GM19240 (cell line): Measurements from ENCODE around the gene CHRDL2.

ENCODE experiments used
- DNase-seq: peaks from one replicate; pipeline ENCODE4 v3.0.0; 2011; ENCODE audit warnings: low spot score; ENCODE audit not compliant: insufficient read length

CHRDL2 gene

DNA sequence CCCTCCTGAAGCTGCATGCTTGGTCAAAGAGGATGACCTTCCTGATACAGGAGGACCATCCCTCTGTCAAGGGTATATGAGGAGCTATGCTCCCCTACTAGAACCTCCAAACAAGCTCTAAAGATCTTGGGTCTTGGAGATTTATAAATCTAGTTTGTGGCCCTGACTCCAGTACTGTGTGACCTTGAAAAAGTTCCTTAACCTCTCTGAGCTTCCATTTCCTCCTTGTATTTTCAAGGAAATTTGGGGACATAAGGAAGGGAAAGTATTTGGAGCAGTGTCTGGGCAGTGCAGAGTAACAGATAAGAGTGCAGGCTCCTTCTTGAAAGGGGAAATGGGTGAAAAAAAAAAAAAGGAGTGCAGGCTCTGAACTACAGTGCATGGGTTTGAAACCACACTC is 45.9 kb downstream of the CHRDL2 start:
- no peak for DNase-seq

DNA sequence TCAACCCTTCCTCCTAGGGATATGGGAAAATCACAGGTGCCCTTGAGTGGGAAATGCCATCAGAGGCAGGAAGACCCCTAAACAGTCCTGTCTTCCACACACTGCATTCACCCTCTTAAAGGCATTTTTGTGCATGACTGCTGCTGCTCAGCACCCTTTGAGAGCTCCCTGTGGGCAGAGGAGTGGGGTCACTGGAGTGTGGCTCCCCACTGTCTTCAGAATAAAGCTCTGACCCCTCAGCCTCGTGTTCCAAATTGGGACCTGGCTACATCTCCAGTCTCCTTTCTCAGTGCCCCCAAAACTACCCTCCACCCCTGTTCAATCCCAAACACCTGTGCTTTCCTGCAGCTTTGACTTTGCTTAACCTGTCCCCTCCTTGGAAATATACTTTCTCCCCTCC is 46.6 kb downstream of the CHRDL2 start:
- DNase-seq = no peak

DNA sequence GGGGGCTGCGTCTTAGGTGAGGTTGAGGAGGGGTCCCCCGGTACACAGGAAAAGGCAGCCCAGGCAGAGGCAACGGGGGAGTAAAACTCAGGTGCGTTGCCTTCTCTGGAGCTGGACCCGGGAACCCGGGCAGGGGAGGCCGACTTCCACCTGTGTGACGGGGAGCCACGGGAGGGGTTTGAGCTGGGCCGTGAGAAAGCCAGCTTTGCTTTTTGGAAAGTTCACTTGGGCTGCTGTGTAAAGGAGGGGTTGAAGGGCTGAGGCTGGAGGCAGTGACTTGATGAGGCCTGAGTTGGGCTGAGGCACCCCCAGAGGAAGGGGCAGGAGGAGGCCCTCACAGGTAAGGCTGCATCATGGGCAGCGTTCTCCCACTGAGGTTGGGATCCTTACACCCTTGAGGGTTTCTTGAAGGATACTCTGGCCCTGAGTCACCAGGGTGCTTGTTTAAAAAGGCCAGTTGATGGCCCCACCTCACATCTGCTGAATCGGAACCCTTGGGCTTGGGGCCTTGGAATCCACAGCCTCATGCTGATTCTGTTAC is 47.2 kb downstream of the CHRDL2 start:
- DNase-seq = no peak

DNA sequence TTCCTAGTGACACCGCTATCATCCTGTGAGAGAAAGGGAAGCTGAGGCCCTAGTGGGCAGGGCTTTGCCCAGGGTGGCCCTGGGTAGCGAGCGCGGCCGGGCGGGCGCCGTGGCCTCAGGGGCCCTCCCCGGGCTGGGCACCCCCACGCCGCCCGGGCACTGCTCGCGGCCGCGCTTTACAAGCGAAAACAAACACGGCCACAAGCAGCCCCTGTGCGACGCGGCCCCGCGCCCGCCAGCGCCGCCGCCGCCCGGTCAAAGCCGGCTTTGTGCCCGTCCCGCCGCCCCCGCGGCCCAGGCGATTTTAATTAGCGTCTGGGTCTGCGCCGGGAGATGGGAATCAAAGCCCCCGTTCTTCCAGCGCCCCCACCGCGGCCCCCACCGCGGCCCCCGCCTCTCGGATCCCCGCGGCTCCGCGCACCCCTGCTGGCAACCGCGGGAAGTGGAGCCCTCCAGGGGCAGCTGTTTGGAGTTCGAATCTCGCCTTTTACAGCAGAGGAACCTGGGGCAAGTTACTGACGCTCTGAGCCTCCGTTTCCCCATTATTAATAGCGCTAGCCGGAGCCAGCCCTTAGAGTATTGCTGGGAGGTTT is 47.9 kb downstream of the CHRDL2 start:
- no peak for DNase-seq

DNA sequence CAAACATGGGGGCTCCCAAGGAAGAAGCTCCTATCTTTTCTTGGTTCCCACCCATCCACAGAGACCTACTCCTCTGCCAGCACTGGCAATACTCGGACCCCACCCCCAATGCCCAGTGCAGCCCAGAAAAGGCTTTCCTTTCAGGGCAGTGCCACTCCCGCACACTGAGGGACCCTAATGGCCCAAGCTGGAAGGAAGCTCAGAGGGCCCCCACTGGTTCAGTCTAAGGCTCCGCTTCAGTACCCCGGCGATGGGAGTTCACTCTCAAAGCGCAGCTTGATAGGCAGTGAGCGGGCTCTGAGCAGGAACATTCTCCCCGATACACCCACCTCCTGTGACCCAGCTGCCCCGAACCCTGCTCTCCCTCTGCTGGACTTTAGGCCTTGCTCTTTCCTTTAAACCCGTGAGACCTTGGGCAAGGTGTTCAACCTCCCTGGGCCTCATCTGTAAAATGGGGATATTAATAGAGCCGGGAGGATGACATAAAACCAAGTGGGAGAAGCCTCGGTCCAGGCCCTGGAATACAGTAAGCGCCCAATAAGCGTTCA is 48.4 kb downstream of the CHRDL2 start:
- no peak for DNase-seq

DNA sequence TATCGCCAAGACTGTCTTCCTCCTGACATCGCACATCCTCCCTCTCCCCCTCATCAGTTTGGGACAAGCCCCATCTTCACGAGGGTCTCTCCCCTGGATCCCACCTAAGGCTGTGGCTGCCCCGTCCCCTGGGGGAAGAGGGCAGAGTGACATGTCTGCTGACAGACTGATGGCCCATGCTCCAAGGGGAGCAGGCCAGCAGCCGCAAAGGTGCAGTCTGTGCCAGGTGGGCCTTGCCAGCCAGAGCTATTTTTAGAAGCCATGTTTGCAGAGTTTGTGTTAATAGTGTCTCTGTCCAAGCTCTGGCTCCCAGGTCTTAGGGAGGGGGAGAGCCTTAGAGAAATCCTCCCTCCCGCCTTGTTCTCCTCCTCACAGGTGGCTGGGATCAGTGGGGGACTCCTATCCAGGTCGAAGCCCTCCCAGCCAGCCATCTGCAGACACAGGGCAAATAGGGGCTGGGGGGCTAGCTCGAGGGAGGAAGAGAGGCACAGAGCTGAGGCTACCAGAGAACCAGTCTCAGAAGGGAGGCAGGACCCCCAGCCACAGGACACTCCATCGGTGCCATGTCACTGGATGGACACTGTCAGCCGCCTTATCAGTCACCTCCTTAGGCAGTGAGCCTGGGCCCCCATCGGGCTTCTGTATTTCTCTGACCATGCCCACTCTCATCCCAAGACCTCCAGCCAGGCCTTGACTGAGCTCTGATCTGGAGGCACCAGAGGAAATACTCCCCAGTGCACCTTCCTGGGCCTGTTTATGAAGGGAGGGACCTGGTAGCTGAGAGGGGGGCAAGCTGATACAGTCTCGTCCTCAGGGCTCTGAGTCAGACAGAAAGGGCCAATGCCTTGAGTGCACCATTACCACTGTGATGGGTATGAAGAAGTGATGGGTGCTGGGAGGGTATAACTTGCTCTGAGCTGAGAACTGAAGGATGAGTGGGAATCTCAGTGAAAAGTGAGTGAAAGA is 49.3 kb downstream of the CHRDL2 start:
- DNase-seq = no peak

DNA sequence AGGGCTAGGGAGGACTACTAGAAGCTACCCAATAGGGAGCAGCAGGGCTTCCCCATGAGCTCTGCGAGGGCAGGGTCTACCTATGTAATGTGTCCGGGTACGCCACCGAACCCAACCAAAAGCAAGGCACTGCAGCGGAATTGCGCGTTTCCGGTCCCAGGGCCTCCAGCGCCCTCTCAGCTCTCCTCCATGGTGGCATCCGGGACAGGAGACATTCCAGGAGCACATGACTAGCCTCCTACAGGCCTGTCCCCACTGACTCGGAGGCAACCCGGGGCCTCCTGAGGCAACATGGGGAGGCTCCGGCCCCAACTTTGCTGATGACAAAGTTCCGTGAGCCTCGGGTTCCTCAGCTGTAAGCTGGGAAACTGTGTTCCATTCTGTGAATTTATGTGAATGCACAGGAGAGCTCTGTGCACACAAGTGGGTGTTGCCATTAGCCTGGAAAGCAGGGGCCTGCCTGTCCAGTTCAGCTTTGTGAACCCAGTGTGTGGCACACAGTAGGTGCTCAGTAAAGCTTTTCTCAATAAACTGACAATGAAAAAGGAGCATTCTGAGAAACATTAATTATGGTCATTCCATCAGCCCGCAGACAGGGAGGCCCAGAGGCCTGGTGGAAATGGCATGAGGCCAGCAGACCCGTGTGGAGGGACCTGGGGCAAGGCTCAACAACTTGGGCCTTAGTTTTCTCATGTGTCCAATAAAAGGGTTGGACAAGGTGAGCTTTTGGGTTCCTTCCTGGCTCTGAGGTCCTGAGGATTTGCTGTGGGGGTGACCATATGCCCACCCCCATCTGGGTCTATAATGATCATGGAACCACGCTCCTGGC is 50.3 kb downstream of the CHRDL2 start:
- no peak for DNase-seq

DNA sequence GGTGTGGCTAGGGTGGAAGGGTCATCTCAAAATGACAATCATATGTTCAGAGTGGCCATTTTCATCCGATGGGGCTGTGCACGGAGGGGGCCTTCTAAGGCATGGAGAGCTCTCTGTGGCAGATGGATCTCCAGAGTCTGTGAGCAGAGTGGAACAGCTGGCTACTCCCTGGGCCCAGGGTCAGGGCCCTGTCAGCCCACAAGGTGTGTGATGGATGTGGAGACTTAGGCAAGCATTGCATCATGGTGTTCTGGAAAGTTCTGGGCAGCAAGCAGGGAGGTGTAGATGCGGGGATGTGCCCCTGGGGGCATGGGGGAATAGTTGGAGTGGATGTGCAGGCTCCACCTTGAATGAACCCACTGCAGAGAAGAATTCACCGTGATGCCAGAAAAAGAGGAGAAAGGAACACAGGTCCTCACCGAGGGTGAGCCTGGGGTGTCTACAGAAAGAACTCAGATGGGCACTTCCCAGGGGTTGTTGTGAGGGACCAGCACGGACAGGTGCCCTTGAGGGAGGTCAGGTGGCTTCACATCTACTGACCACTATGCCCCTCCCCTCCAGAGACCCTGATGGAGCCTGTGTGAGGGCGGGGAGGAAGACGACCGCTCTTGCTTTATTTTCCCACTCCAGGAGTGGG is 51.1 kb downstream of the CHRDL2 start:
- no peak for DNase-seq

DNA sequence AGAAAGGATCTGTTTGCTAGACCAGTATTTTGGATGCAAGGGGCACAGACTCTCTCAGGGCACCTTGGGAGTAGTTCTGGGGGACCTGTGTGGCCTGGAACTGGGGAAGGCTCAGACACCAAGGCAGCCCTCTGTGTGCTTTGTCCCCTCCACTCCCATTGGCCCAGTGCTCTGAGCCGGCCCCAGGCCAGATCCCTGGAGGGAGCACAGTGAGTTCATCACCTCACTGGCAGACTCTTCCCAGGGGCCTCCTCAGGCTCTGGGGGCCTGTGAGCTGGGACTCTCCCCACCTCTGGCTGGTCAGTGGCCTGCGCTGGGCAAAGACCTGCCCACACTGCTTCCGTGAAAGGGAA is 51.7 kb downstream of the CHRDL2 start:
- DNase-seq = no peak

DNA sequence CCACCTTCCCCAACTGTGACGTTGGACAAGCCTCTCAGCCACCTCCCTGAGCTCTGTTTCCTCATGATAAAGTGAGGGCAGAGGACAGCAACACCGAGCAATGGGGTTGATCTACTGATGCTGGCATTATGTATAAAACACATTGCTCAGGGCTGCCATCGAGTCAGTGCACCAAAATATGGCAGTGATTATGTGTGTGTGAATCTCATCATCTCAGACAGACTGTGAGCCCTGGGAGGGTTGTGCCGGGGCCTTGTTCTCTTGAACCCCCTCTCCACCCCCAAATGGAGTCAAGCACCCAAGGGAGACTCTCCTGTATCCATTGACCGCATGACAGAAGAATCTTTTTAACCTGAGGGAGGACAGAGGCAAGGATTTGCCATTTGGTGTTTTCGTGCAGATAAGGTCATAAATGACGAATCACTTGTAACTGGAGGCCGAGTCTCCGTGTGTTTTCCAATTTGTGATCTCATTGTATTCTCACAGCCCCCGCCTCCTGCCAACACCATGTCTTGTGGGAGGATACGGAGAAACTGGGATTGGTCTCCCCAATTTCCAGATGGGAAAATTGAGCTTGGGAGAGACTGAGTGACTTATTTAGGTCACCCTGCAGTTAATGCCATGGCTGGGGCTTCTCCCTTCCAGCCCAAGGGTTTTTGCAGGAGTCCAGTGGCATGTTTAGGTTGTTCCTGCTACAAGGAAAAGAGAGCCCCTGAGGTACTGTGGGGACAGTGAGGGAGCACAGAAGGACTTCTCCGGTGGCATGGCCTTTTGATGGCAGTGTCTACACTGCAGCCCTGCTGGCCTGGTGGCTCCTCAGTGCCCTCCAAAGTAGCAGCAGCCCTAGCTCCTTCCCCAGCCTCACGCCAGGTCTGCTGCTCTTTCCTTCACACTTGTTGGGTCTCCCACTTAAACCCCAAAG is 52.4 kb downstream of the CHRDL2 start:
- DNase-seq = no peak

DNA sequence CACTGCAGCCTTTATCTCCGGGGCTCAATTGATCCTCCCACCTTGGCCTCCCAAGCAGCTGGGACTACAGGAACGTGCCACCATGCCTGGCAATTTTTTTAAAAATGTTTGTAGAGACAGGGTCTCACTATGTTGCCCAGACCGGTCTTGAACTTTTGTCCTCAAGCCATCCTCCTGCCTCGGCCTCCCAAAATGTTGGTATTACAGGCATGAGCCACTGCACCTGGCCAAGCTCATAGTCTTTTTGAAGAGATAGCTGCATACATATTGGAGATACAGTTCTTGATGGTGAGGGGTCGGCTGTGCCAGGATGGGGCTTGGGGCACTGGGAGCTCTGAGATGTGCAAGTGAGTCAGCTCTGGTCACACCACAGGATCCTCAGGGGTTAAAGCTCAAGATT is 53.2 kb downstream of the CHRDL2 start:
- no peak for DNase-seq

DNA sequence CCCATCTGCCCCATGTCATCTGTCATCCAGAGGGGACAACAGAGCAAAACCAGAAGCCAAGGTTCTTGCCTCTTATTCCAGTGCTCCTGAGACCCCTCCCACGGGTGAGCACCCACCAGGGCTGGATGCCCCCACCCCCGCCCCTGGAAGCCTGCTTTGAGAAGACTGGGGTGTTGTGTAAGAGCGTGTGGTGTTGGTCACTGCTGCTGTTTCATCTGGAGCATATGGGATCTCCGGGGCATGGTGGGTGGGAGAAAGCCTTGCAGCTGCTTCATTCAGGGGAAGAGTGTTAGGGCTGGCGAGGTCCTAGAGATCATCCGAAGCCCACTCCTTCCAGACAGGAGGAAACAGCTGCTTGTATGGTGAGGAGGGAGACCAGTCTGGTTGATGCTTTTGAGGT is 54.1 kb downstream of the CHRDL2 start:
- DNase-seq = no peak

DNA sequence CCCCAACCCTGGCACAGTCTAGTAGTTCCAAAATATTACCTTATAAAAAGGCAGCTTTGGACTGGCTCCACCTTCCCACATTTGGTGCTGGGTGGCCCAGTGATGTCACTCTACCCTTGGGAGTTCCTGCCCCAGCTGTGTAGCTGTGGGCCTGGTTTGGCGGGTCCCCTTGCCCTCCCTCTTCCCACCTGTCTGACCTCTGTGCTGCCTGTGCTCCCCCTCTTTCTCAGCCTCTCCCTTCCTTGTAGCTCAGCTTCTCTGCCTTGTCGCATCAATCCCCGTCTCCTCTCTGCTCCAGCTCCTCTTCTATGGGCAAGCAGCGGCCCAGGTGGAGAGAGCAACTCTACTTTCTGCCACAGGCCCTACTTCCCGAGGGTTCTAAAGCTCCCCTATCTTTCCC is 54.6 kb downstream of the CHRDL2 start:
- no peak for DNase-seq

DNA sequence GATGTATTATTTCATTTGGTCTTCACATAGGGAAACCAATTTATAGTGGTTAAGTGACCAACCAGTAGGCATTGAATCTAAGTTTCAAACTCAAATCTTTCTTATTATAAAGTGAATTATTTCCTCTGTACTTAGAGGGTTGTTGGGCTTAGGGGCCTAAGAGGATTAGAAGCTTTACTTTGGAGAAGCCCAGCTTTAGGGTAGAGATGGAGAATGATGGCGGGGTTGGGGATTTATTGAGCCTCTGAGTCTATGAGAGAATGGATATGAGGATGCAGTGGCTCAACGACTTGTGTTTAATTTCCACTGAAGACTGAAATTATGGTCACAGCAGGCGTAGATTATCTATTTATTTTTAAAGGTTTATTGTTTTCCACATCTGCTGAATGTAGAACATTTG is 55.5 kb downstream of the CHRDL2 start:
- DNase-seq = no peak

DNA sequence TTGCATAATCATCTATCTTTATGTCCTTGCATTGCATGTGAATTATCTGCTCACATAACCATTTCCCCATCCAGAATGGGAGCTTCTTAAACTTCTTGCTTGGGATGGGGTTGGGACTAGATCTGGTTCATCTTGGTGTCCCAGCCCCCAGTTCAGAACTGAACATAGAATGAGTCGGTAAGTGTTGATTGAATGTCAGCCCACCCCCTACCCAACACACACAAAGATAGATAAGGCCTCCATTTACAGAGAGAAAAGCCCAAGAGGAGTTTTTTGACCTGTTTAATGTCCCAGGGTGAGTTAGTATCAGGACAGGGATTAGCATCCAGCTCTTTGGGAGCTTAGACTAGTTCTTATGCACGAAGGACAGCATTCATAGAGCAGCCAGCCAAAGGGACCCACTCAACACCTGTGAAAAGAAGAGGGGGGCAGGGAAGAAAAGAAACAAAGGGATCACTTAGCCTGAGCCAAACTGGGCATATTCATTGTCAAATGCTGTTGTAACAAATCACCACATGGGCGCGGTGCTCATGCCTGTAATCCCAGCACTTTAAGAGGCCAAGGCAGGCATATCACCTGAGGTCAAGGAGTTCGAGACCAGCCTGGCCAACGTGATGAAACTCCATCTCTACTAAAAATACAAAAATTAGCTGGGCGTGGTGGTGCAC is 57.4 kb downstream of the CHRDL2 start:
- DNase-seq = no peak

DNA sequence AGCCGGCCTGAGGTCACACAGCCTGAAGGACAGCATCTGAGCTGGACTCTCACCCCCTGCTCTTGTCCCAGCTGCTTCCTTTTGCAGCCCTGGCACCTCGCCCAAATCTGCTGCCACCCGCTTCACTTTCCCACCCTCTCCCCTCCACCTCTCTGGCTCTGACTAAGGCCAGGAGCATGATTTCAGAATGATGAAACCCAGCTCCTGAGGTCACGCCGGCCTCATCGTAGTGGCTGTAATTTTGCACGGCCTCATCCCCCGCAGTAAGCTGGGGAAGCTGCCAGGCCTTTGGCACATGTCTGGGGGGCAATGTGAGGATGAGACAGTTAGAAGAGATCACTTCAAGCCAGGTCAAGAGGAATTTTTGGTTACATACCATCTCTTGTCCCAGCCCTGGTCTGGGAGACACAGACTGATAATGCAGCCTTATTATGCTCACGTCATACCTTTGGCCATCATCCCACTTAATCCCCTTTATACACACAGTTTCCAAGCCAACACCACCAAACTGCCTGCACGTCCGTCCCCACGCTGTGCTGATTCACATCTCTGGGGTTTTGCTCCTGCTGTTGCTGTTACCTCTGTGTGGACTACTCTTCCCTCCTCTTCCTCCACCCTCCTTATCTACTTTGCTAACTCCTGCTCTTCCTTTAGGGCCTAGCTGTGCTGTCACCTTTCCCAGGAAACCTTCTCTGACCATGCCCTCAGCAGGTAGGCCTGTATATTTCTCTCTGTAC is 58.1 kb downstream of the CHRDL2 start:
- no peak for DNase-seq

DNA sequence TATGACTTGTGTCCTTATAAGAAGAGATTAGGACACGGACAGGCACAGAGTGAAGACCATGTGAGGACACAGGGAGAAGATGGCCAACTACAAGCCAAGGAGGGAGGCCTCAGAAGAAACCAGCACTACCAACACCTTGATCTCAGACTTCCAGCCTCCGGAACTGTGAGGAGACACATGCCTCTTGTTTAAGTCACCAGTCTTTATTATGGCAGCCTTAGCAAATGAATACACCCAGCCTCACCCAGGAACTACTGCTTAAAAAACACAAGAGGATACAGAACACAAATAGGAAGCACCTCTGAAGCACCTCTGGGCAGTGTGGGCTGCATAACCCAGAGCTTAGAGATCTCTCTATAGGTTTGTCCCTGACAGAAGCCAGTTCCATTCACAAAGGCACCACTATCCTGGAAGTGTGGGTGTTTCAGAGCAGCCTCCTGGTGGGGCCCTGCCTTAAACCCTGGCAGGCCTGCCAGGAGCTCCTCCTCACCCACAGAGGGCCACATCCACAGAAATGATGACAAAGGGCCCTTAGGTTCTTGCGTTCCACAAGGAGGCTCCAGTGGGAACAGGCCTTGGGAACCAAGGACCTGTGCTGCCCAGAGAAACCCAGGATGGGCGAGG is 58.8 kb downstream of the CHRDL2 start:
- DNase-seq = no peak

DNA sequence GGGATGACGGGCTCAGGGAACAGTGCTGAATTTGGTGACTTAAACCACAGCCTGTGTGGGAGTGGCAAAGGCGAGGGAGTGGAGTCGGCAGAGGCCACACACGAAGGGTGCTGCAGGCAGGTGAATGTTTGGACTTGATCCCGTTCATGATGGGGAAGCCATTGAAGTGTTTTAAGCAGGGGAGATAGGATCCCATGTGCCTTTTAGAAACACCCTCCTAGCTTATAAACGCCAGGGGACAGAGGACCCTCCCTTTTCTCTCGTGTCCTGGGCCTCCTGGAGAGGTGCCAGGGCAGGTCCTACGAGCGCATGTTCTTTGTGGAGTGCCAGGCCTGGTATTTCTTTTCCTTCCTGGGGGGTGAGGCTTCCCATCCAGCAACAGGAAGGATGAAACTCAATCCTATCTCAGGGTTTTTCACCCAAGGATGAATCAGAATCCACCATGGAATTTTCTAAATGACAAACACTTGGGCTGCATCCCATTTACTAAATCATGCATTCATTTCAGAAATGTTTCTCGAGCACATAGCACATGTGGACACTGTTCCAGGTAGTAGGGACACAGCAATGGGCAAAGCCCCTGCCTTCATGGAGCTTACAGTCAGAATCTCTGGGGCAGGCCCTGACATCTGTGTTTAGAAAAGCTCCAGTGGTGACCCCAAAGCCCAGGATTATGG is 59.6 kb downstream of the CHRDL2 start:
- DNase-seq = no peak
